Stimulated activated CD8-positive, alpha-beta memory T cell treated with anti-CD3 and anti-CD28 coated beads, Interleukin-15, amount 100 ng/mL, for 48 hours (primary cell): Measurements from ENCODE around the gene LRP1-AS.
"Not testable (repeated sequence)": the region's sequence is repeated elsewhere in the genome, so short reads cannot be mapped to it uniquely, and the experiment has no call there.

Experiments used
- DNase-seq, 2 donors: peaks; one replicate each; pipeline ENCODE4 v3.0.0-alpha.2; 2020; ENCODE audit warnings: low read depth in 2 of 2

The LRP1-AS gene

DNA sequence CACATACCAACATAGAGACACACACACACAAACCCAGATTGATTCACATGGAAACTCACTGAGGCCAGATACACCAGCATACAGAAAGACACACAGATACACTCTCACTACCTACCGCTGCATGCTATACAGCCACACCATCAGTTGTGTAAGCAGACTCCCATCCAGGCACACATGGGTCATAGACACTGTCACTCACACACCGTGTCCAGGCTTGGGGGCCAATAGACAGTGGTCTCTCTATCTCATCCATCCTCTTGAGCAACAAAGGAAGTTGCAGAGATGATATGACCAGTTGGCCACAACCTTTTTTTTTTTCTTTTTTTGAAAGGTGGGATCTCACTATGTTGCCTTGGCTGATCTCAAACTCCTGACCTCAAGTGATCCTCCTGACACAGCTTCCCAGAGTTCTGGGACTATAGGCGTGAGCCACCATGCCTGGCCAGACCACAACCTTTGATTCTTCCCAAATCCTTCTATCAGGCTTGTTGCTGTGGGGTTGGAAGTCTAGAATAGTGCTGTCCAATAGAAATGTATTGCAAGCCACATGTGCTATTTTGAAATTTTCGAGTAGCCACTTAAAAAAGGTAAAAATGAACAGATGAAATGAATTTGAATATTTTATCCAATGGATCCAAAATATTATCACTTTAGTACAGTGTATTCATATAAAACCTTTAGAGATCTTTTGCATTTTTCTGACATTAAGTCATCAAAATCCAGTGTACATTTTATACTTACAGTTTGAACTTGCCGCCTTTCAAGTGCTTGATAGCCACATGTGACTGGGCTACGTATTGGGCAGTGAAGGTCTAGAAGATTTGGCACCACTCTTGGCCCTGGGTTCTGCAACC lies 7.4 kb downstream of the LRP1-AS start:
- DNase-seq, result no peak

DNA sequence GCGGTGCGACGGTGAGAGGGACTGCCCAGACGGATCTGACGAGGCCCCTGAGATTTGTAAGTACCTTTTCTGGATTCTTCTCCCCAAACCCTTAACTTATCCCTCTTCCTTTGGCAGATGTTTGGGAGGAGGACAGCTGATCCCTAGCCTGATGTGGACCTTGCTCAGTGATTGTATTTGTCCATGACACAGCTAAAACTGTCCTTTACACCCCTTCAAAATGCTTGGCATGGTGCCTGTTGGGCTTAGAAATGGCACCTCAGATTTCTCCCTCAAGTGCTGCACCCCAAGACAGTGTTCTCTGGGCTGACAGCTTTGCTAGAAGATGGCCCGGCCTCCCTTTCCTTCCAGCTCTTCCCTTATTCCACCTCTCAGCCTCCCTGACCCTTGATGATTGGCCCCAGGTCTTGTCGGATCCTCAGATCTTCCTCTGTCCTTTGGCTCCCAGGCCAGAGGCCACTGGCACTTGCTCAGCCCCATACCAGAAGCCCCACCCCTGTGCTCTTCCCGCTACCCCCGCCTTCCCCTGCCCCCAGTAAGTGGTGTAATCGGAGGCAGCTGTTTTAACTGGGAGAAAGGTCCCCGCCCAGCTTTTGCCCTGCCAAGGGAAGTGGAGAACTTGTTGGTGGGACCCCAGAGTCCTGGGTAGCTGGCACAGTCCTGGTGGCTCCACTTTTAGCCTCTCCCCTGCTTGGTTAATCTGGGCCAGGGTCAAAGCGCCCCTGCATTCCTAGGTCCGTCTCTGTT lies 8.7 kb downstream of the LRP1-AS start:
- no peak for DNase-seq

DNA sequence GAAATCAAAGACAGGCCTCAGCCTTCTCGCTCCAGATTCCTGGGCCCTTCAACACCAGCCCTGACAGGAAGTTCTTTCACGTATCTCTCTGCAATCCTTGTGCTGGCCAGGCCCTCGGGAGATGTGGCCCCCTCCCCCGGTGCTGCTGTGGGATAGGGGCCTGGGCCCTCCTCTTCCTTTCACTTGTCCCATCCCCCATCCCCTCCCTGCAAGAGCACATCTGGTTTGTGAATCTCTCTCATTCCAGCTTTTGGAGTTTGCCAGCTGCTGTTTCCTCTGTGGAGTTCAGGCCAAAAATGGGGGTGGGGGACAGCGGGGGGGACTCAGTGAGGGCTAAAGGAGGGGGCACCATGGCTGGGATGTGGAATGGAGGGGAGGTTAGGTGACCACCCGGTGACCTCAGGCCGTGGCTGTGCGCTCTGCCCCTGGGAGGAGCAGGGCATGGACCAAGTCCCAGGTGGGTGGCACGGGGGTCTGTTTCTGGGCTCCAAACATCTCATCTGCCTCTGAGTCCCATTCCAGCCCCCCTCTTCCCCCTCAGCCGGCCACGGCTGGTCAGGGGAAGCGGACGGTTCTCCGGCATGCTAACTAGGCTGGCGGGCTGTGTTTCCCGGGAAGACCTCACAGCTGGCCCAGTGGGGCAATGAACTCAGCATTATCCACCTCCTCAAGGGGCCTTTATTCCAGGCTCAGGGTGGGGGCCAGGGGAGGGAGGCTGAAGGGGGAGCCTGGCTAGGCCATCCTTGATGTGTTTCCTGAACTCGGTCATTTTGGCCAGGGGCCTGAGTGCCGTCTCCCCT lies 11.7 kb downstream of the LRP1-AS start:
- no peak for DNase-seq

DNA sequence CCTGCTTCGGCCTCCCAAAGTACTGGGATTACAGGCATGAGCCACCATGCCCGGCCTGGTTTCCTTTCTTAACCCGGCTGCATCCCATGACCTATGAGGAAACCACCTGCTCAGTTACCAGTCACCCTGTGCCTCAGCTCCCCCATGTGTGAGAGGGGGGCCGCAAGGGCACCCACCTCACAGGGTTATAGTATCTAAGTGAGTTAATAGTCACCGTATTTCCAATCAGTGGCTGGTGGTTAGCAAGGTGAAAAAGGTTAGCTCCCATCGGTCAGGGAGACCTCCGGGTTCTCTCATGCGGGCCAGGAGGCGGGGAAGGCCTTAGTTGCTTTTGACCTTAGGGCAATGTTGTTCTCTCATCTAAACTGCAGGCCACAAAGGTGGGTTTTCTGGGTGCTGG lies 12.5 kb downstream of the LRP1-AS start:
- DNase-seq, result no peak

DNA sequence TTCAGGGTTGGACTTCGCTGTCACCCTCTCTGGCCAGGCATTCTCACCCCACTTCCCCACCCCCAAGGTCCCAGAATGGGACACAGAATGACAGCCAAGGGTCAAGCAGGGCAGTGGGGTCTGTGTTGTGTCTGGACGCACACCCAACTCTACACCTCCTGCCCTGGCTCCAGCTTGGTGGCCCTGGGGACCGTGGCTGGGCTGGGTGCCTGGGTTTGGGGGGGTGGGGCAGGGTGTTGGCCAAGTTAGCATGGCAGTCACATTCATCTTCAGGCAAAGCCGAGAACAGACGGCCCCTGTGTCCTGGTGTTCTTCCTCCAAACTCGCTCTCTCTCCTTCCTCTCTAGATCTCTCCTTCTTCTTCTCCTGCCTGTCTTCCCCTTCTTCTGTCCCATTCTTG lies 13.5 kb downstream of the LRP1-AS start:
- DNase-seq, result no peak

DNA sequence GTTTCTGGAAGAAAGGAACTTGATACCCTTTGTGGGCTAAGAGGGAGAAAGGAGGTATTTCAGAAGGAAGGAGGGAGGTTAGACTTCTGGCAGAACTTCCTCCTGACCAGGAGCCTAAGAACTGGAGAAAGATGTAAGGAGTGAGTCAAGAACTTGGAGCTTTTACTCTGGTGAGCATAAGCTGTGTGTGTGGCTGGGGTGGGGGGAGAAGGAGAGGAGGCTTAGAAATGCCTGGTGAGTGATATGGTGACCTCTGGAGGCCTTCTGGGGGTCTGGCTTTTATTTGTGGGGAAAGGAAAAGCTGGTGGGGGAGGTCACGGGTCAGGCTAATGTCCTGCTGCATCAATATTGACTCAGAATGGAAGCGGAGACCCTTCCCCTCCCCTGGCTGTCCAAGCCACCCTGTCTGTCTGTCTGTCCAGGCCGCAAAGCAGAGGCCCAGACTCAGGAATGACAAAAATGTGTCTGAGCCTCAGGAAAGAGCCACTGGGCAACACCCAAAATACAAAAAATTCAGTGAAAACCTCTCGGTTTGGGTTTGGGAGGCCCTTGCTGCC lies 14.3 kb downstream of the LRP1-AS start:
- no peak for DNase-seq

DNA sequence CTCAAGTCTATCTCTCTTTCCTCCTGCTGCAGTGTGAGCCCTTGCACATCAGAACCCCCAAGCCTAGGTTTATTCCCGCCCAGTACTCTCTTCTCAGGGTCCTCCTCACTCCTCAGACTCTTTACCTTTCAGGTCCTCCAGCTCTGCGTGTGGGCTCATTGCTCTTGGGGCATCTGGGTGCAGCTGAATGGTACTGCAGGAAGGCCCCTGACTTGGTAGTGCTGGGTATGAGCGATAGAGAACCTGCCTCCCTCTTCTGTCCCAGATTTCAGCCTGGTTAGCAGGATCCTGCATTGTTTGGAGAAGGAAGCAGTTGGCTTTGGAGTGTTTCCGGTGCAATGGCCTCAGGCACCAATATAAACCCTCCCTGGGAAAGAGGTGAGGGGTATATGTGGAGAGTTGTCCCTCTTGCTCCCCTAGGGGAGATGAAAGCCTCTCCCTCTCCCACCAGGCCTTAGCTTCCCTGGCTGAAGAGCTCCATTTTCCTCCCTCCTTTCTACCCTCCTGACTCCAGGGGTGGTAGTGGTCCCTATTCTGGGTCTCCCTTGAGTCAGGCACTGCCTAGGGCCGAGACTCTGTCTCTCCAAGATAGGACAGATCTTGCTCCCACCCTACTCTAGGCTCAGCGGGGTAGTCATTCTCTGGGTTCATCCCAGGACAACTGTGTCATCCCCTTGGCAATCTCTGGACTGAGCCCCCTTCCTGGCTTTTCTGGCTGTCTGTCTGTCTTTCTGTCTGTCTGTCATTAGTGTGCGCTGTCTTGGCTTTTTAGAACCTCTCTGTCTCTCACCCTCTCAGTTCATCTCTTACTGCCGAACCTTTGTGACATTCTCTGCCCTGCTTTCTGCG lies 15.3 kb downstream of the LRP1-AS start:
- DNase-seq, result no peak

DNA sequence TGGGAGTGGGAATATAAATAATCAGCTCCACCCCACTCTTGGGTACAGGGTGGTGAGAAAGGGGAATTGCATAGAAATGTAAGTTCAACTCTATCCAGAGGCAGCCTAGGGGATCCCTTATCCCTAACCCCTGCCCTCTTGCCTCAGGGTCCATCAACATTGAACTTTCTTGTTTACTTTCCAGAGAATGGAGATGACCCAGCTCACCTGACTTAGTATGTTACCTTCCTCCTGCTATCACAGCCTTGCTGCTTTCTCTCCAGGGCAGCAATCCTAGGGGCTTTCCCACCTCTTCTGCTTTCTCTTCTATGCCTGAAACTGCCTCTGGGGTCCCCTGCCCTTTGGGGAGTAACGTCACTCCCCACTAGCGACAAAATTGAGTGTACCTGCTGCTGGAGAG lies 16.5 kb downstream of the LRP1-AS start:
- no peak for DNase-seq

DNA sequence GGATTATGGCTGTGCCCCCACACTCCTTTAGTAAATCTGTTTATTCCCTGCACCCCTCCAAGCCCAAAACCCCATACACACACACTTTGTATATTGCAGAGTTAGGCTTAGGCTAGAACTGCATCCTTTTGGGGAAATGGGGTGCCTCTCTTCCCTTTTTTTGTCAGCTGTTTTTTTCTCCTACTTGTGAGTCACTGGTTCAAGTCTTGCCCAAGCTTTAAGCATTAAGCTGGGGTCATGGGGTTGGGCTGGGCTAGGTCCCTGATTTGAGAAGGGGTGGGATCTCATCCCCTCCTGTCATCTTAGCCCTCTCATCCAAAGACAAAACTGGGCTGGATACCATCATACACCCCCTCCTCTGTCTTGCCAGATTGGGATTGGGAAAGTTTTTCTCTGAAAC lies 17.5 kb downstream of the LRP1-AS start:
- no peak for DNase-seq

DNA sequence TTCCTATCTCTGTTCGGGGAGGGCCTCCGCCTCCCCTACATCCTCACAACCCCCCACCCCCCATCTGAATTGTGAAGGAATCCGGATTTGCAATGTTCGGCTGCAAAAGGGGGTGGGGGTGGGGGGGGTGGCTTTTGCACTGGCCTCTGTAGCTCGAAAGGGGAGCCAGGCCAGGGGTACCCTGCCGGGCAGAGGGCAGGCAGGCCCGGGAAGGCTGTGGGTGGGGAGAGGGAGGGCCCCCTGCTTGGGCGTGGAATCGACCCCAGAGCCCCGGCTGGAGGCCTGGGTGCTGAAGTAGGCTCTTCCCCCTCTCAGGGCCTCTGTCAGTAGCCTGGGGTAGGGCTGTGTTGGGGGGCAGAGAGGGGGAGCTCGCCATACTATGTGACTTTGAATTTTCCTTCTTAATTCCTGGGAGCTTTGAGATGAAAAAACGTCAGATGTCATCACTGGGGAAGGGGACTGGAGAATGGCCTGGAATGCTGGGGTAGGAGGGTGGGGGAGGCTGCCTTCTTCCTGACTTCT lies 18.0 kb downstream of the LRP1-AS start:
- no peak for DNase-seq

DNA sequence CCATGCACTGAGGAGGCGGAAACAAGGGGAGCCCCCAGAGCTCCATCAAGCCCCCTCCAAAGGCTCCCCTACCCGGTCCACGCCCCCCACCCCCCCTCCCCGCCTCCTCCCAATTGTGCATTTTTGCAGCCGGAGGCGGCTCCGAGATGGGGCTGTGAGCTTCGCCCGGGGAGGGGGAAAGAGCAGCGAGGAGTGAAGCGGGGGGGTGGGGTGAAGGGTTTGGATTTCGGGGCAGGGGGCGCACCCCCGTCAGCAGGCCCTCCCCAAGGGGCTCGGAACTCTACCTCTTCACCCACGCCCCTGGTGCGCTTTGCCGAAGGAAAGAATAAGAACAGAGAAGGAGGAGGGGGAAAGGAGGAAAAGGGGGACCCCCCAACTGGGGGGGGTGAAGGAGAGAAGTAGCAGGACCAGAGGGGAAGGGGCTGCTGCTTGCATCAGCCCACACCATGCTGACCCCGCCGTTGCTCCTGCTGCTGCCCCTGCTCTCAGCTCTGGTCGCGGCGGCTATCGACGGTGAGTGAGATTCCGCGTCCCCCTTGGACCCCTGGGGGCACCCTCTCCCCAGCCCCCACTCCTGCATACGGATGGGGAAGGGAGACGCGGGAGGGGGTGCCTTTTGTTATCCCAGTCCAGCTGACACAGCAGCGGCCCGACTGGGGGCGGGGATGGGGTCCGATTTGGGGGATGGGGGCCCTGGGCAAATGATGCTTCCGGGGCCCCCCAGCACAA lies 18.7 kb downstream of the LRP1-AS start:
- no peak for DNase-seq

DNA sequence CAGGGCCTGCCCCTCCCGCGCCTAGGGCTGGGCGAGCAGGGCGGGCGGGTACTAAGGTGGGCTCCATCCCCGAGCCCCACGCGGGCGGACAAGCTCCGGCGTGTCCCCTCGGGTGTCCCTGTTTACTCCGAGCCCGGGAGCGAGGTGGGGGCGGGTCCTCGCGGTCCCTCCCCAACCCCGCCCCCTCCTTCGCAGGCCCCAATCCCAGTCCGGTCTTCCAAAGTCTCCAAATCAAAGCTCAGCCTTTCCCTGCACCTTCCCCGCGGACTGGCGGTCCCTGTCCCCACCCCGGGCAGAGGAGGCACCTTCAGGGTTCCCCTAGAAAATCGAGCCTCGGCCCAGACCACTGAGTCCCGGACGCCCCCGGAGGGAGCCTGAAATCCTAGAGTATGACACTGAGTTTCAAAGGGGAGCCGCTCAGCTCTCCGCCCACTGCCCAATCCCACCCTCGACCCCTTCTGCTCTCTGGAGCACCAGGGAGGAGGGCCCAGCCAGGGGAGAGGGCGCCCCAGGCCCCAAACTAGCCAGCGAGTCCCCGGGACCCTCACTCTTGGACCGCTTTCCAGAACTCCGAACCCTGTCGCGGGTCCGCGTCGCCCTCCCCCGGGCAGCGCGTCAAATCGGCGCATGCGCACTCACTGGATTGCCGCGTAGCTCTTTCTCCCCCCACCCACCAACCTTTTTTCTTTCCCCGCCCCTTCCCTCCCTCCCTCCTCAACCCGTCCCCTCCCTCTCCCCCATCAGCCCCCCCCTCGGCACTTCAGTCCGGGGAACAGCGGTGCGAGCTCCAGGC lies 19.5 kb downstream of the LRP1-AS start, which contains the start of gene LRP1:
Gene LRP1, plus strand, starts transcription at position 758 of the 793 bp plus-strand sequence. CDS start 482 bp downstream, outside the sequence.
- peak; percentile 49 to 51 for DNase-seq

DNA sequence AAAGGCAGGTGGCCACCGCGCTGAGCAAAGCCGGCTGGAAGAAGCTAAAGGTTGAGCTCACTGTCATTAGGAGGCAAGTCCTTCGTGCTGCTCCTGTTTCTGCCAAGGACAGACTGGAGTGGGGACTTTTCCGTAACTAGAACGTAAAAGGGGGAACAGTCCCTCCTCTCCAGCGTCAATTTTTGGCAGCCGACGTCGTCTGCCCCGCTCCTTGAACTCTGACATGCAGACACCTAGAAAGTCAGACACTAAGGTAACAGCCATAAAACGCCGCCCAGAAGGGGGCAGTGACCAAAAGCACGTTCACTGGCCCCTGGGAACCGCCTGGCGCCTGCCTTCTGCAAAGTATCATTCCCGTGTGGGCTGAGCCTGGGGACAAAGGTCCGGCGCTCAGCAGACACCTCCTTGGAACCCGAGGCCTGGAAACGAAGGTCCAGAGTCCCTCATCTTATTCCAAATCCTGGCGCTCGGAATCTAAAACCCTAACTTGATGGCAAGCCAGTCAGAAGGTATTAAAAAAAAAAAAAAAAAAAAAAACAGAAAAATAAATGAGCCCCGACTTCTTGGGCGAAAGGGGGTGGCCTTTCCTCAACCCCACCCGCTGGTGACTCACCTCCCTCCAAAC lies 20.2 kb downstream of the LRP1-AS start:
- peak in 1 of 2 donors; percentile 48 for DNase-seq

DNA sequence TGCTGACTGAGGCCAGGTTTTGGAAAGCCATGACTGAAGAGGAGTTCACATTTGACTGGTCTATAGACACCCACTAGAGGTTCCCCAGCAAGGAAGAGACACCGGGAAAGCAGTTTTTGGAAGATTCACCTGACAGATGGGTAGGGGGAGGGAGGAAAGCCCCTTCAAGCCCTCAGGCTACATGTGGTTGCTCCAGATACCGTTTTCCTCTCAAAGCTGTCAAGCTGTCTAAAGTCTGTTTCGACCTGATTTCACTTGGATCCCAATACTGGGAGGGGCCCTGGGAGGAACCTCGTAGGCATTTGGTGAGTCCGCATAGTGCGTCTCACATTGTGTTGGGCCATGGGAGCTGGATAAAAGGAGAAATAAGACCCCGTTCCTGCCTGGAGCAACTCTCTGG lies 20.9 kb downstream of the LRP1-AS start:
- DNase-seq, result no peak

DNA sequence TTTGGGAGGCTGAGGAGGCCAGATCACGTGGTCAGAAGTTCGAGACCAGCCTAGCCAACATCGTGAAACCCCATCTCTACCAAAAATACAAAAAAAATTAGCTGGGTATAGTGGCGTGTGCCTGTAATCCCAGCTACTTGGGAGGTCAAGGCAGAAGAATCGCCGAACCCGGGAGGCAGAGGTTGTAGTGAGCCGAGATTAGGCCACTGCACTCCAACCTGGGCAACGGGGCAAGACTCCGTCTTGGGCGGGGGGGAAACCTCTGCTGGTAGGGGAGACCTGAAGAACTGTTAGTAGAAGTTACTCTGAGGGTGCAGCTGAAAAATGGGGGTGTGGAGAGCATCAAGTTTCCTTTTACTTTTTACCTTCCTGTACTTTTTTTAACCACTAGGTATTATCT lies 21.4 kb downstream of the LRP1-AS start:
- no peak for DNase-seq

DNA sequence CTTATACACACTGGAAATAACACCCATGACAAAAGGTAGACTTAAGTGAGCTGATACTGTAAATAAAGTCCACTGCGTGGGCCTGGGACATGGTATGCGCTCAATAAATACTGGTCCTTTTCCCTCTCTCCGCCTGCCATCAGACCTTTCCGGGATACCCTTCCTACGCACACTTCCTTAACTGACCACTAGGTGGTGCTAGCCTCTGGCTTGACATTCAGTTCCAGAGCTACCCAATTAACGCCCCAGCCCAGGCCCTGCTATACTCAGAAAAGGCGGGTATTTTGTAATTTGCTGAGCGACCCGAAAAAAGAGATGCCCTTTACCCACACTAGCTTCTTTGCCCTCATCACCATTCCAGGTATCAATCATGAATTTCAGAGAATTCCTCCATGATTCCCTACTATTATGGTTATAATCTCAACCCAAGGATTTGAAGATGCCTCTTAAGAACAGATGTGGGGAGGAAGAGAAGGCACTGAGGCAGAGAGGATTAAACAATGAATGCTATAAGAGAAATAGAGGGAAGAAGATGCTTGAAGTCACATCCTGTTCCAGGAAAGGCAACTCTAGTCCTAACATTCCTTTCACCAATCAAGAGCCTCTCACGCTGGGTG lies 23.1 kb downstream of the LRP1-AS start:
- DNase-seq, result peak; percentile 46 to 53

DNA sequence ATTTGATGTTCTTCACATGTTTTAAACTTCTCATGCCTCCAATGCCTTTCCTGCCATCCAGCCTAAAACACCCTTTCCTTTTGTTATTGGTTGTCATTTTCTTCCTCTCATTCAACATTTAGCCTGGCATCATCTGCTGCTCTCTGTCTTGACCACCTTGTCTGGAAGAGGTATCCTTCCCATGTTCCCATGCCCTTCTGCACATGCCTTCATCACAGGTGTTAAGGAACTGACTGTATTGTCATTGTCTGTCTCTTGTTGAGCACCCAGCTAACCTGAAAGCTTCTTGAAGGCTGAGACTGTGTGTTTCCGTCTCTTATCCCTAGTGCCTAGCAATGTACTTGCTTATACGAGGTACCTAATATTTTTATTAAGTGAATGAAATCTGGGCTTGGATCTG lies 23.6 kb downstream of the LRP1-AS start:
- no peak for DNase-seq

DNA sequence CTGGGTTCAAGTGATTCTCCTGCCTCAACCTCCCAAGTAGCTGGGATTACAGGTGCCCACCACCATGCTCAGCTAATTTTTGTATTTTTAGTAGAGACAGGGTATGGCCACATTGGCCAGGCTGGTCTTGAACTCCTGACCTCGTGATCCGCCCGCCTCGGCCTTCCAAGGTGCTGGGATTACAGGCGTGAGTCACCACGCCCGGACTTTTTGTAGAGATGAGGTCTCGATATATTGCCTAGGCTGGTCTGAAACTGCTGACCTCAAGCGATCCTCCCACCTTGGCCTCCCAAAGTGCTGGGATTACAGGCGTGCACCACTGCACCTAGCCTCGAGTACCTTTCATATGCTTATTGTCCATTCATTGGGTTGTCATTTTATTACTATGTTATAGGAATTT lies 26.7 kb downstream of the LRP1-AS start:
- not testable (repeated sequence) for DNase-seq
